ENCODE measurements around the gene SRCIN1. TPM values are rescaled to one million over a fixed set of nuclear protein-coding genes. Genes with fewer than 3 reads are reported as not detected.

SRCIN1 gene
- total RNA-seq, 1 donor from 2014 or later: 2.0 TPM

GRCh38 chr17:38611872-38612376 lies 6.2 kb upstream of the SRCIN1 start:
- Histone ChIP-seq H3K27me3 (ENCODE audit: low read depth) (peaks cover 71% of the 10 kb centered on the region), H3K27ac (replicated peaks) (no peak overlapping the region), H3K4me3 (no peak overlapping the region), H3K4me1 (peaks cover 9% of the 10 kb centered on the region), H3K9me3 (replicated peaks) (peaks cover 13% of the 10 kb centered on the region), H3K36me3 (no peaks in the 10 kb centered on the region)
- TF ChIP-seq CTCF (IDR thresholded peaks at IDR 0.05; ENCODE audit: borderline replicate concordance): no peak
- intact Hi-C loops (cut with micrococcal nuclease): no loop called here
- no peak for DNase-seq

- DNase-seq: no peak
- TF ChIP-seq CTCF (IDR thresholded peaks at IDR 0.05; ENCODE audit: borderline replicate concordance): no peak
- H3K36me3 ChIP-seq: no peaks in the 10 kb centered on the region
- peaks cover 16% of the 10 kb centered on the region for H3K4me1 ChIP-seq
- peaks cover 13% of the 10 kb centered on the region for H3K9me3 ChIP-seq (replicated peaks)
- intact Hi-C loops (cut with micrococcal nuclease): no loop called here
- H3K27ac ChIP-seq (replicated peaks): no peak overlapping the region
- peaks cover 72% of the 10 kb centered on the region for H3K27me3 ChIP-seq (ENCODE audit: low read depth)
- no peak overlapping the region for H3K4me3 ChIP-seq
Observed at GRCh38 chr17:38611070-38611786, 5.5 kb upstream of the SRCIN1 start.

- H3K4me1 ChIP-seq: peaks cover 19% of the 10 kb centered on the region
- H3K9me3 ChIP-seq (replicated peaks): peaks cover 13% of the 10 kb centered on the region
- TF ChIP-seq CTCF (IDR thresholded peaks at IDR 0.05; ENCODE audit: borderline replicate concordance): no peak
- no peaks in the 10 kb centered on the region for H3K36me3 ChIP-seq
- H3K4me3 ChIP-seq: no peak overlapping the region
- H3K27ac ChIP-seq (replicated peaks): no peak overlapping the region
- intact Hi-C loops (cut with micrococcal nuclease): no loop called here
- H3K27me3 ChIP-seq (ENCODE audit: low read depth): peaks cover 82% of the 10 kb centered on the region
- DNase-seq: no peak
Observed at GRCh38 chr17:38609280-38610031, 3.7 kb upstream of the SRCIN1 start.

GRCh38 chr17:38608648-38609047 lies 2.9 kb upstream of the SRCIN1 start:
- Histone ChIP-seq H3K4me1 (peaks cover 19% of the 10 kb centered on the region), H3K36me3 (no peaks in the 10 kb centered on the region), H3K27me3 (ENCODE audit: low read depth) (peaks cover 90% of the 10 kb centered on the region), H3K4me3 (no peak overlapping the region), H3K27ac (replicated peaks) (no peak overlapping the region), H3K9me3 (replicated peaks) (peaks cover 13% of the 10 kb centered on the region)
- intact Hi-C loops (cut with micrococcal nuclease): no loop called here
- no peak for TF ChIP-seq CTCF (IDR thresholded peaks at IDR 0.05; ENCODE audit: borderline replicate concordance)
- DNase-seq: no peak

- H3K9me3 ChIP-seq (replicated peaks): peaks cover 7% of the 10 kb centered on the region
- H3K4me3 ChIP-seq: peak overlapping the region; percentile 69
- peaks cover 93% of the 10 kb centered on the region for H3K27me3 ChIP-seq (ENCODE audit: low read depth)
- peaks cover 25% of the 10 kb centered on the region for H3K4me1 ChIP-seq
- peak; percentile 76 for DNase-seq
- no peak for TF ChIP-seq CTCF (IDR thresholded peaks at IDR 0.05; ENCODE audit: borderline replicate concordance)
- no peaks in the 10 kb centered on the region for H3K36me3 ChIP-seq
- H3K27ac ChIP-seq (replicated peaks): peak overlapping the region; percentile 62
- intact Hi-C loops (cut with micrococcal nuclease): no loop called here
Observed at GRCh38 chr17:38606646-38607611, 1.2 kb upstream of the SRCIN1 start.

All from left ventricle myocardium inferior (tissue), 1 donor.